Measurements from ENCODE around the gene POLN.

Gene POLN

GRCh38 chr4:2155246-2155645 is 86.7 kb downstream of the POLN start:
- DNase-seq, result no peak

GRCh38 chr4:2154215-2154740 is 87.6 kb downstream of the POLN start:
- DNase-seq, result no peak

- DNase-seq, result no peak
These were observed 90.4 kb downstream of the POLN start for GRCh38 chr4:2151544-2151943.

- DNase-seq, result no peak
These were observed 91.8 kb downstream of the POLN start for GRCh38 chr4:2150076-2150475.

GRCh38 chr4:2142630-2143427 is 99.1 kb downstream of the POLN start:
- no peak for DNase-seq

GRCh38 chr4:2141762-2142451 is 100.0 kb downstream of the POLN start:
- peak; percentile 28 for DNase-seq

GRCh38 chr4:2141022-2141761 is 100.7 kb downstream of the POLN start:
- DNase-seq, result no peak

GRCh38 chr4:2138846-2139500 is 102.9 kb downstream of the POLN start:
- DNase-seq, result no peak

- no peak for DNase-seq
These were observed 105.2 kb downstream of the POLN start for GRCh38 chr4:2136726-2137125.

GRCh38 chr4:2135083-2135482 is 106.8 kb downstream of the POLN start:
- peak; percentile 9 for DNase-seq

- DNase-seq, result no peak
These were observed 109.5 kb downstream of the POLN start for GRCh38 chr4:2132438-2132837.

- no peak for DNase-seq
These were observed 114.2 kb downstream of the POLN start for GRCh38 chr4:2127609-2128332.

GRCh38 chr4:2126309-2127043 is 115.4 kb downstream of the POLN start:
- no peak for DNase-seq

GRCh38 chr4:2125831-2126230 is 116.1 kb downstream of the POLN start:
- no peak for DNase-seq

- no peak for DNase-seq
These were observed 116.9 kb downstream of the POLN start for GRCh38 chr4:2125023-2125422.

- DNase-seq, result no peak
These were observed 125.1 kb downstream of the POLN start for GRCh38 chr4:2116687-2117400.

- DNase-seq, result no peak
These were observed 136.4 kb downstream of the POLN start for GRCh38 chr4:2105559-2105958.

- DNase-seq, result no peak
These were observed 137.2 kb downstream of the POLN start for GRCh38 chr4:2104556-2105345.

GRCh38 chr4:2103843-2104547 is 137.9 kb downstream of the POLN start:
- no peak for DNase-seq
